SKM-1 treated with dmso at 0.1 percent for 144 hours (cell line): Measurements from ENCODE around the gene ZDHHC3.
"Not testable (repeated sequence)": the region's sequence is repeated elsewhere in the genome, so short reads cannot be mapped to it uniquely, and the experiment has no call there.

ENCODE experiments used
- DNase-seq: peaks from one replicate; lab custom pipeline; 2025; ENCODE audit not compliant: unreplicated experiment; lab: John Stamatoyannopoulos, UW

The ZDHHC3 gene

GRCh38 chr3:44966795-44967278 lies 9.1 kb downstream of the ZDHHC3 start:
- DNase-seq, result peak; percentile 94

- DNase-seq, result no peak
These were observed 10.8 kb downstream of the ZDHHC3 start for GRCh38 chr3:44965165-44965564.

DNA sequence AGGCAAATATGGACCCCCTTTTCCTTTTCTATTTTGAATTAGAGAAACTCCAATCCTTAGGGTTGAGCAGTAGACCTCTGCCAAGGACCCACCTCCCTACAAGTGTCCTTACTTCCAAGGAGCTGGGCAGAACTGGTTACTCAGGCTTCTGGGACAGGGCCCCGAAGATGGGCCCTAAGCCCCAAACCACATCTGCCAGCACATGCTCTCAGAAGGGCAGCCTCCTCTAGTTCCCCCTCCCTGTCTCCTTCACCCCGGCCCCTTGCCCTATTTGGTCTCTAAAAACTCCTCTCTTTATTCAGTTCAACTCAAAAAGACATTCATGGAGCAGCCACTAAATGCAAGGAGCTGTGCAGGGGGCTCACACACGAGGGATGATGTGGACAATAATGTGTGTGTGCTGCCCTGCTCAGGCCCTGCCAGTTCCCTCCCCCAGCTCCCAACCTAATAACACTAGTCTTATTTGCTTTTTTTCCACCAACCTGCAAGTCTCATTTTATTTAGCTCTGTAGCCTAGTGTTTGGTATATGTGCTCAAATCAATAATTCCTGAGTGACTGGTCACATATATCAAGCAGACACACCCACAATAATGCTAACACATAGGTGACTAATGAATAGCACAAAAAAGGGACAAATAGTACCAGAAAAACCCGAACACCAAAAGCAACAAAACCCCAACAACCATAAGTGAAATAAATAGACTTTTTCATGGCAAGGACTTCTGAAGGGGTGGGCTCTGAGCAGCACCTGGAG lies 12.2 kb downstream of the ZDHHC3 start:
- DNase-seq, result no peak

DNA sequence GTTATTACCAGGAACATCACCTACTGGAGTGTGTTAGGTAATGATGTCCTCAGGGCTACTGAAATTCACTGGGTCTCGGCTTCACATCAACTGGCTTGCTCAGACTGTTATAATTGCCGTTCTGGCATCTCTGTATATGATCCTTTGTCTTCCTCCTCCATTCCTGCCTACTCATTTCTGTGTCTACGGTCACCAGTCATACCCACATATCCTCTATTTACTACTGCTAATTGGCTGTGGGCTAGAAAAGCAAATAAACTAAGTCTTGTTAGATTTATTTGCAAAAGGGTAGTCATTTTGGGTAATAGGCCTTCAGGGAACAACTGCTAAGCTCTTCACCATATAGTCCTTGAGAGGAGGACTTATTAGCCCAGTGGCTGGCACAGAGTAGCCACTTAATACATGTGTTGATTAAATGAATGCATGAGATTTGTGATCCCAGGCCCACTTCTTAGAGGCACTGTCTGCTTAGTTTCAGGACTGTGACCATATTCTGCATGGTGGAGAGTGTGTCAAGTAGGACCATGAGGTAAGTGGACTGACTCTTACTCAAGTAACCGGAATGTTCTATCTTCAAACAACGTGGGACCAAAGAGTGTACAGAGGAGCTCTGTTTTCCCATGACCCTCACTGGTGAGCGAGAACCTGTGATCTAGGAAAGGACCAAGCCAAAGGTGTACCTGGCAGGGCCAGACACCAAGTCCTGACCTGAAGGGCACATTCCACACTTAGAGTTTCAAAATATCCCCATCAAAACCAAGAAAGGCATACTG lies 13.2 kb downstream of the ZDHHC3 start:
- no peak for DNase-seq

GRCh38 chr3:44961888-44962287 lies 14.1 kb downstream of the ZDHHC3 start:
- DNase-seq, result no peak

DNA sequence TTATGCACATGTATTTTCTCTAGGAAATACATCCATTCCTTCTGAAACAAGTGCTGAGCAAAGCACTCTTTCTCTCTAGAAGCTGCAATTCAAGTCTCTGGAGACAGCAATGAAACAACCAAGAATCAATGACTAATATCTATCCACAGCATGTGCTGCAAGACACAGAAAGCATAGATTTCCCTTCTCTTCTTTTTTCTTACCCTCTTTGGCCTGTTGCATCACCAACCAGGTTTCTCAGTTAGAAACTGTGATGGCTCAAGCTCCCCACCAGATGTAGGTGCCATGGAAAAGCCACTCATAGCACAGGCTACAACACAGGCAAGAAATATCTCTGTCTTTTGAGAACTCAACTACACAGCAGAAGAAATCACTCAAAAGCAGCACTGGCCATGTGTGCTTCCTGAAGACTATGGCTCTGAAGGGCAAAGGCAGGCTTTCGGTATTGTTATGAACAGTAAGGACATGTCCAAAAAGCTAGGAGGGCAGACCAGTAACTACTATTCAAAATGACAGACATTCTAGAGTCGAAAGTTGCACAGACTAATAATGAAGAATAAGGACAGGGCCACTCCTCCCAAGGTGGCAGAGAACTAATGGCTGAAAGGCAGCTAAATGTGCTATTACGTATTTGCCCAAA lies 15.5 kb downstream of the ZDHHC3 start:
- DNase-seq, result peak; percentile 21

DNA sequence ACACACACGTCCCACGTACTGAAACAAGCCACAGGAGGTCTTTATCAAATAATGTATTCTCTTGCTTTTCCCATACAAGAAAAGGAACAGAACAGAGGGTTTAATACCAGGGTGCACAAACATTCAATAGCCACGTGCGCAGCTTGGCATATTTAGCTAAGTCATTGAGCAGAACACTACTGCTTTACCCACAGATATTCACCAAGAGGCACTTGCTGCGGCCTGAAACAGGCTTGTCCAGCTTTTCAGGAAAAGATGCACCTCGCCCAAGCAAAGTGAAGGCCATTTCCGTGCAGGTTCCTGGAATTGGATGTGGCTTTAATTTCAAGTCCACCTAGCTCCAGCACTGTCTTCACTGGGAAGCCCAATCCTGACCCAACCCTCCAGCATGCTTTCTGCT lies 17.6 kb downstream of the ZDHHC3 start:
- no peak for DNase-seq

DNA sequence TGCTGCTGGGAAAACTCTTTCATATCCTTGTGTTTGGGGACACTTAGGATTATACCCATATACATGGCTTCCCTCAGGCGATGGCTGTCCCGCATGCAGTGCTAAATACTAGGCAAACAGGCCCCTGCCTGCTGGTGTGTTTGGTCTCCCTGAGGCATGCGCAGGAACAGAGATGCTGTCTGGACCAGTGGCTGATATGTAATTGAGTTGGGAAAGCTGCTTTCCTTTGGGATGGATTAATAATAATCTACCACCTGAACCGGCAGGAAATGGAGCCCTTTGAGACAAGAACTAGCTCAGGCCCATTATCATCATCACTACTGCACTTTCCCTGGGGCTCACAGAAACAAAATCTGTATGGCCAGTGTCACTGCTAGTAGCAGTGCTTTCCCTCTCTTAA lies 18.0 kb downstream of the ZDHHC3 start:
- DNase-seq, result no peak

- no peak for DNase-seq
These were observed 20.1 kb downstream of the ZDHHC3 start for GRCh38 chr3:44955917-44956316.

DNA sequence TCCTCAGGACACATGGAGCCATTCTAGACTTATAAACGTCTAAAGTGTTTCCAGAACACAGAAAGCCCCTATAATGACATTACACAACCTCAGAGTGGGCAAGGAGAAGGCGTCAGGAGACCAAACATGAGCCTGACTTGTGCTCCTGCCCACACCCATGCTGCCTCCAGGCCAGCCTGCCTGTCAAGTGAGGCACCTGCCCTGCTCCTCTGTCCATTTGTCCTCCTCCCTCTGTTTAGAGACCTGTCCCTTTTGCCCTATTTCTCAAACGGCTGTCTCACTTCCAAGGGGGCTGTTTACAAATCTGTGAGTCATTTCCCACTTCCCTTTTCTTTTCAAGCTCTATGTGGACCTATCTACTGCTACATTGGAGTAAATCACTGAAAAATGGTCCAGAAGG lies 21.0 kb downstream of the ZDHHC3 start:
- peak; percentile 76 for DNase-seq

DNA sequence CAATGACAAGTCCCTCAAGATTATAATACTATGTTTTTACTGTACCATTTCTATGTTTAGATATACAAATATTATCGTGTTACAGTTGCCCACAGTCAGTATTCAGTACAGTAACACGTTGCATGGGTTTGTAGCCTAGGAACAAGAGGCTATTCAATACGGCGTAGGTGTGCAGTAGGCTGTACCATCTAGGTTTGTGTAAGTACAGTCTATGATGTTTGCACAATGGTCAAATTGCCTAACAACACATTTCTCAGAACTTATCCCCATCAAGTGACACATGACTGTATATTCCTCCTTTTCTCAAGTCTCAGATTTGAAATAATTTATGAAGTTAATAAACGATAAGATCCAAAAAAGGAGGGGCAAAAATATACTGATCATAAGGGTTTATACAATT lies 21.7 kb downstream of the ZDHHC3 start:
- DNase-seq, result no peak

DNA sequence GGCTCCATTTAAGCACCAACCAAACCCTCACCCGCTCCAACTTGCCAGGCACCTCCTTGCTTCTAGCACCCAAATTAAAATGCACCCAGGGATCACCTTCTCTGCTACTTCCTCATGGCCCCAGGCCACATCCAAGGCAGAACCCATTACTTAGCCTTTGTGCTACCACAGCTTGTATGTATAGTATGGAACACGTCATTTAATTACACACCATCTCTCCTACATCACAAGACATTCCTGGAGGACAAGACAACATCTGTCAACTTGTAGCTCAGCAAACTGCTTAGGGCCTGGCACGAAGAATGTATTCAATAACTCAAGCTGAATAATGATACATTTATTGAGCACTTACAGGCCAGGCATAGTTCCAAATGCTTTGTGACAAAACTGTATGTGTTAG lies 23.3 kb downstream of the ZDHHC3 start:
- no peak for DNase-seq

- no peak for DNase-seq
These were observed 25.7 kb downstream of the ZDHHC3 start for GRCh38 chr3:44950275-44950734.

GRCh38 chr3:44949770-44950169 lies 26.2 kb downstream of the ZDHHC3 start:
- not testable (repeated sequence) for DNase-seq

DNA sequence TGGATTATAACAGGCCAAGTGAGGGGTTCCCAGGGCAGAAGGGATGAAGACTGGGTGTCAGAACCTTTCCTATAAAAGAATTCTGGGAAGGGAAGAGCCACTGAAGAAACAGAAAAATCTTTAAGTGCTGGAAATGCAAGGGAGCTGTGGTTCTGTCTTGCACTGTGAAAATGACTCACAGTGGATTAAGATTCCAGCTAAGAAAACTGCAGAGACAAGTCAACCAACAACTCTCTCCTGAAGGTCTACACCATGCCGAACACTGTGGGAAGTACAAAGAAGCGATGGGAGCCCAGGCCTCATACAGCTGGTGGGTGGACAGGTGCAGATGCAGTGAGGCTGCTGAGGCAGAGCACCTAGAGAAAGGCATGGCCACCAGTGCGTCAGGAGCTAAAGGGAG lies 27.7 kb downstream of the ZDHHC3 start:
- no peak for DNase-seq

GRCh38 chr3:44942202-44942921 lies 33.6 kb downstream of the ZDHHC3 start:
- DNase-seq, result no peak

GRCh38 chr3:44939581-44940036 lies 36.4 kb downstream of the ZDHHC3 start:
- DNase-seq, result no peak

GRCh38 chr3:44932986-44933944 lies 42.7 kb downstream of the ZDHHC3 start:
- no peak for DNase-seq

DNA sequence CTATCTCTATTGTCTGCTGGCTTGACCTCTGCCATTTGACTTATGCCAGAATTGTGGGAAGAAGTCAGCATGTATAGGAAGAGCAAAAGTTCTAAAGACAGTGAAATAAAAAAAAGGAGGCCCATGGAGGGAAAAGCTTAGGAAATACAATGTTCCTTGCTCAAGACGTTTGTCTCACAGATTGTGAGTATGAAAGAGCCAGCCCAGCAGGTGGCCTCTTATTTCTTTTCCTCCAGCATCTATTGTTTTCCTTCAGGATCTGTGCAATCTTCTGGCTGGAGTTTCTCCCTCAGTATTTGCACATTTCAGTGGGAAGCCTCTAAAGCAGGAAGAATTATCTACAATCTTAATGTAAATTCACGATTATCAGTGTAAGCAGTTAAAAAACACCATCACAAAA lies 43.7 kb downstream of the ZDHHC3 start:
- DNase-seq, result no peak

DNA sequence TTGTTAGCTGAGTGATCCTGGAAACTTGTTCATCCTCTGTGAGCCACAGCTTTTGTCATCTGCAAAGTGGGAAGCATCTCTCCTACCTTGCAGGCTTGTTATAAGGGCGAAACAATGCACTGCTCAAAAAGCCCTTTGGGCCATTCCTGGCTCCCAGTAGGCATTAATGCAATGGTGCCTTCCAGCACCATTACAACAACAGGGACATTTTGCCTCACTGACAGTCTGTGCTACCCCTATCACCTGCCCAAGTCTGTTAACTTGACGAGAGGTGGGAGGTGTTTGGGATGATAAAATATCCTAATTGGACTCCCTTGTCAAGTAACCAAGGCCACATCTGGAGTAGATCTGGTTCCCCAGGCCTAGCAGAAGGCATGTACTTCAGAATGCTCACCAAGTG lies 44.2 kb downstream of the ZDHHC3 start:
- no peak for DNase-seq
